SK-N-SH (cell line): ENCODE results near the gene FTO. TPM values are rescaled to one million over a fixed set of nuclear protein-coding genes. Genes with fewer than 3 reads are reported as not detected.

ENCODE experiments used
- CTCF ChIA-PET: fragments of 300-600, 350-600 bp; formaldehyde crosslinking; extraction: SDS; loops from one replicate; lab custom pipeline; 2021; lab: Yijun Ruan, JAX
- POLR2A ChIA-PET: fragments of 350-600 bp; sonication (Branson Sonifier 250); formaldehyde crosslinking; extraction: SDS; loops from one replicate; lab custom pipeline; 2020; ENCODE audit warnings: antibody characterized with exemption, inconsistent platforms; lab: Yijun Ruan, JAX
- DNase-seq: peaks from one replicate; pipeline ENCODE4 v3.0.0; 2012
- H2AFZ ChIP-seq: fragments of 200-600 bp; sonication (generic); 2 replicates; pipeline ENCODE4 v1.8.1; 2016; ENCODE audit warnings: antibody characterized with exemption, mild to moderate bottlenecking, low read depth
- H3F3A ChIP-seq: fragments of 200-600 bp; sonication (generic); replicated peaks from 2 replicates; pipeline ENCODE3; 2016; ENCODE audit warnings: antibody characterized with exemption, mild to moderate bottlenecking; ENCODE audit not compliant: insufficient read depth
- H3K27ac ChIP-seq, 2 experiments: fragments of 200-500 bp in 1 of 2; fragments of 200-600 bp in 1 of 2; sonication (Bioruptor generic) in 1 of 2; sonication (generic), shearing (Covaris generic) in 1 of 2; 2 replicates each; pipeline versions ENCODE4 v1.5.1 to v1.6.1; 2014 to 2016; ENCODE audit warnings: low read depth in 2 of 2, inconsistent platforms in 1 of 2, low read length in 1 of 2, mild to moderate bottlenecking in 1 of 2, mixed read lengths in 1 of 2
- H3K27me3 ChIP-seq: fragments of 200-600 bp; sonication (generic), shearing (Covaris generic); 2 replicates; pipeline ENCODE4 v1.6.1; 2016; ENCODE audit warnings: mixed run types; ENCODE audit not compliant: insufficient read depth
- H3K36me3 ChIP-seq, 2 experiments: fragments of 200-500 bp in 1 of 2; fragments of 200-600 bp in 1 of 2; sonication (Bioruptor generic) in 1 of 2; sonication (generic) in 1 of 2; replicated peaks in 1 of 2; 2 replicates each; pipeline versions ENCODE3 to v1.5.1; 2014 to 2016; ENCODE audit warnings: low read length in 1 of 2, mild to moderate bottlenecking in 1 of 2; ENCODE audit not compliant: insufficient read depth in 2 of 2, control insufficient read depth in 1 of 2
- H3K4me1 ChIP-seq, 2 experiments: fragments of 200-500 bp in 1 of 2; fragments of 200-600 bp in 1 of 2; sonication (Bioruptor generic) in 1 of 2; sonication (generic), shearing (Covaris generic) in 1 of 2; 2 replicates each; pipeline versions ENCODE4 v1.5.1 to v1.6.1; 2014 to 2016; ENCODE audit warnings: low read depth in 1 of 2, low read length in 1 of 2, mixed run types in 1 of 2; ENCODE audit not compliant: insufficient read depth in 2 of 2, control insufficient read depth in 1 of 2
- H3K4me2 ChIP-seq: fragments of 200-600 bp; sonication (generic), shearing (Covaris generic); 2 replicates; pipeline ENCODE4 v1.6.1; 2017; ENCODE audit warnings: mixed run types
- H3K4me3 ChIP-seq, 2 experiments: fragments of 200-500 bp in 1 of 2; fragments of 200-600 bp in 1 of 2; sonication (Bioruptor generic) in 1 of 2; sonication (generic), shearing (Covaris generic) in 1 of 2; 2 replicates each; pipeline versions ENCODE4 v1.5.1 to v1.8.1; 2014 to 2016; ENCODE audit warnings: low read depth in 2 of 2, inconsistent platforms in 1 of 2, low read length in 1 of 2, mild to moderate bottlenecking in 1 of 2, mixed read lengths in 1 of 2, moderate library complexity in 1 of 2
- H3K79me2 ChIP-seq: fragments of 200-600 bp; sonication (generic); 2 replicates; pipeline ENCODE4 v1.8.1; 2017; ENCODE audit warnings: mild to moderate bottlenecking; ENCODE audit not compliant: insufficient read depth
- H3K9ac ChIP-seq: fragments of 200-600 bp; sonication (generic); 2 replicates; pipeline ENCODE4 v1.6.1; 2017; ENCODE audit warnings: mixed run types
- H3K9me2 ChIP-seq: fragments of 200-600 bp; sonication (generic); 2 replicates; pipeline ENCODE4 v1.6.1; 2017; ENCODE audit warnings: mixed run types
- H3K9me3 ChIP-seq: fragments of 200-600 bp; sonication (generic); 2 replicates; pipeline ENCODE4 v1.6.1; 2017; ENCODE audit warnings: mixed run types, mild to moderate bottlenecking, moderate library complexity
- H4K20me1 ChIP-seq: fragments of 200-600 bp; sonication (generic); 2 replicates; pipeline ENCODE4 v1.6.1; 2017; ENCODE audit warnings: mild to moderate bottlenecking, mixed run types; ENCODE audit not compliant: insufficient read depth
- CHD2 ChIP-seq: fragments of 150-350 bp; IDR thresholded peaks from 2 replicates; pipeline ENCODE4 v1.6.1; 2018; ENCODE audit warnings: low read length; ENCODE audit not compliant: partially characterized antibody
- ELF1 ChIP-seq: IDR thresholded peaks from 2 replicates; pipeline ENCODE4 v1.4.0; 2012
- EZH2phosphoT487 ChIP-seq: fragments of 200-600 bp; sonication (generic); IDR thresholded peaks from 2 replicates; pipeline ENCODE4 v1.6.1; 2017; ENCODE audit warnings: low read depth, mixed run types, mild to moderate bottlenecking, antibody characterized with exemption, moderate library complexity, borderline replicate concordance
- FOSL2 ChIP-seq: IDR thresholded peaks from 2 replicates; pipeline ENCODE4 v1.4.0; 2012; ENCODE audit warnings: low read depth, mild to moderate bottlenecking, moderate library complexity, borderline replicate concordance
- FOXJ3 ChIP-seq: sonication (generic); formaldehyde crosslinking; IDR thresholded peaks from 2 replicates; pipeline ENCODE4 v1.5.1; 2020; ENCODE audit warnings: mild to moderate bottlenecking, missing genetic modification reagents
- GABPA ChIP-seq: IDR thresholded peaks from 2 replicates; pipeline ENCODE4 v1.4.0; 2012; ENCODE audit warnings: low read depth, mild to moderate bottlenecking
- GATA2 ChIP-seq: sonication (generic); formaldehyde crosslinking; IDR thresholded peaks from 2 replicates; pipeline ENCODE4 v1.5.0; 2020; ENCODE audit warnings: mild to moderate bottlenecking, missing genetic modification reagents
- MAX ChIP-seq: IDR thresholded peaks from 2 replicates; pipeline ENCODE4 v1.4.0; 2012; ENCODE audit warnings: low read depth
- MEF2A ChIP-seq: IDR thresholded peaks from 2 replicates; pipeline ENCODE4 v1.4.0; 2012; ENCODE audit warnings: low read depth, borderline replicate concordance
- MXI1 ChIP-seq: IDR thresholded peaks from 2 replicates; pipeline ENCODE4 v1.6.1; 2012; ENCODE audit warnings: mild to moderate bottlenecking, low read depth, low read length, improper control_type of control experiment
- PBX3 ChIP-seq: IDR thresholded peaks from 2 replicates; pipeline ENCODE4; 2012
- POLR2AphosphoS5 ChIP-seq: IDR thresholded peaks from 2 replicates; pipeline ENCODE4 v1.6.1; 2012; ENCODE audit warnings: low read depth, low read length
- REST ChIP-seq: IDR thresholded peaks from 2 replicates; pipeline ENCODE4 v1.6.1; 2012; ENCODE audit warnings: mild to moderate bottlenecking, low read depth, low read length, moderate library complexity
- RFX5 ChIP-seq: IDR thresholded peaks from 2 replicates; pipeline ENCODE4 v1.6.1; 2012; ENCODE audit warnings: mild to moderate bottlenecking, improper control_type of control experiment, low read length
- SMC3 ChIP-seq: IDR thresholded peaks from 2 replicates; pipeline ENCODE4 v1.6.1; 2012; ENCODE audit warnings: low read depth, low read length, improper control_type of control experiment
- TCF12 ChIP-seq: IDR thresholded peaks from 2 replicates; pipeline ENCODE4 v1.4.0; 2012
- USF1 ChIP-seq: IDR thresholded peaks from 2 replicates; pipeline ENCODE4 v1.4.0; 2012; ENCODE audit warnings: low read depth, borderline replicate concordance
- YY1 ChIP-seq: IDR thresholded peaks from 2 replicates; pipeline ENCODE4 v1.4.0; 2012; ENCODE audit warnings: low read depth, mild to moderate bottlenecking
- ZBTB33 ChIP-seq: IDR thresholded peaks from 2 replicates; pipeline ENCODE4 v1.4.0; 2012; ENCODE audit warnings: low read depth, borderline replicate concordance
- WGBS: methylation state at CpG from one replicate; pipeline ENCODE4 v1.1.6; 2017; ENCODE audit warnings: low lambda C conversion rate; 5-methylcytosine and 5-hydroxymethylcytosine counted together
- polyA plus RNA-seq, 3 experiments: library from polyadenylated mRNA; depleted of rRNA; stranded (reverse); fragments of >200 nt; gene quantifications; 2 replicates each; pipeline ENCODE4 v1.2.3, GENCODE V29; 2012

Gene FTO
- polyA plus RNA-seq, 1 of the 3 experiments (the other 2 are of a cell fraction) = 41.2 TPM

- peaks cover under 1 to 34% of the 10 kb centered on the region in 2 experiments for H3K4me1 ChIP-seq
- no peak overlapping the region for H3K9ac ChIP-seq
- H3K9me2 ChIP-seq = no peaks in the 10 kb centered on the region
- no peaks in the 10 kb centered on the region for H4K20me1 ChIP-seq
- H3F3A ChIP-seq = peaks cover 15% of the 10 kb centered on the region
- H3K4me3 ChIP-seq = no peak overlapping the region
- no peaks in the 10 kb centered on the region for H3K9me3 ChIP-seq
- H3K27me3 ChIP-seq = no peaks in the 10 kb centered on the region
- 88% methylated on average over 1 of the region's 1 CpG for WGBS
- ChIA-PET POLR2A (no interaction called here), CTCF (no interaction called here)
- peaks cover 60% of the 10 kb centered on the region for H3K79me2 ChIP-seq
- no peak for DNase-seq
- H2AFZ ChIP-seq = no peak overlapping the region
- no peak overlapping the region for H3K27ac ChIP-seq
- TF ChIP-seq POLR2AphosphoS5 (no peak), MAX (no peak), PBX3 (no peak), USF1 (no peak), CHD2 (no peak), TCF12 (no peak), FOXJ3 (CRISPR knock-in tag) (no peak), RFX5 (no peak), SMC3 (no peak), GATA2 (CRISPR knock-in tag) (no peak), ZBTB33 (no peak), REST (no peak), GABPA (no peak), ELF1 (no peak), FOSL2 (no peak), EZH2phosphoT487 (no peak), MXI1 (no peak), MEF2A (no peak), YY1 (no peak)
- H3K36me3 ChIP-seq = no peaks in the 10 kb centered on the region
- H3K4me2 ChIP-seq = no peak overlapping the region
These were observed 77.2 kb downstream of the FTO start for GRCh38 chr16:53781023-53781605.
